Heart left ventricle (tissue), 13 donors: Measurements from ENCODE around the gene TRMT11.

ENCODE experiments used
- POLR2A ChIP-seq, 2 donors: fragments of 450-650 bp; IDR thresholded peaks; one replicate each; pipeline ENCODE4 v1.6.1; 2017; ENCODE audit warnings: antibody characterized with exemption in 2 of 2, mild to moderate bottlenecking in 2 of 2, moderate library complexity in 2 of 2
- TF ChIP-seq, protein P1 (sequence below), 12 donors: fragments of 200-600 bp; sonication (generic) in 4 of 12; IDR thresholded peaks; one replicate each; pipeline versions ENCODE4 v1.5.0 to v1.8.0; 2018 to 2022; ENCODE audit warnings: antibody characterized with exemption in 12 of 12, mild to moderate bottlenecking in 5 of 12
- donor health status: ischemic (EF 13 %, LVEDD 7.1; RV severe dilation, severe dysfunction).
- donor health status: DM: no; HTN: yes; CAD: no.
- donor health status: DM: no; HTN: no; CAD: no.
- donor health status: ischemic (EF 25% LVEDD 6.9; RV normal size, moderate dysfunction).
- donor health status: ischemic (EF 25% LVEDD 5.7; RV mildly dilated, moderate dysfunction).
- donor health status: ischemic (EF 35%, LVEDD 5.7; RV mildly dilated, moderate dysfunction).
- donor health status: nonischemic (EF 11% LVEDD 7.7; RV severe dilation, severe dysfunction).
- donor health status: DM: yes; HTN: yes; CAD: no.
- donor health status: PGD.
- donor health status: ischemic (EF 29% LVEDD 5.4; RV normal size, mild dysfunction).
- donor health status: nonischemic (EF 23%, LVEDD 6.1; RV moderate dilation, normal function).

DNA sequence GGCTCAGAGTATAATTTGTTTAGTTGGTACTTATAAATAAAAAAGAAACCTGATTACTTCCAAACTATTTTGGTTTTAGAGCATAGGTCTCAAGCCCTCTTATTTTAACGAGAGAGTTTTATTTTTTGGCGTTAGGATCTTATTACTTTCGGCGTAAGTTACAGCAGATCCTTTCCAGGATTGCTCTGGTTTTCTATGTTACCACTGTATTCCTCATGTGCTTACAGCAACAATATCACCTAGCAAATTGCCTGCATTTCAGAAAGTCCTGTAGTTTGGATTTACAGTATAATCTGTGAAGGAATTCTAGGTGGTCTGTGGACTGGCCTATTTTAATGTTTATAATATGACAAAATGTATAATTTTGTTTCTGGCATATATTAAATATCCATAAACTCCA is 54.1 kb downstream of the TRMT11 start:
- TF ChIP-seq, protein P1, sequence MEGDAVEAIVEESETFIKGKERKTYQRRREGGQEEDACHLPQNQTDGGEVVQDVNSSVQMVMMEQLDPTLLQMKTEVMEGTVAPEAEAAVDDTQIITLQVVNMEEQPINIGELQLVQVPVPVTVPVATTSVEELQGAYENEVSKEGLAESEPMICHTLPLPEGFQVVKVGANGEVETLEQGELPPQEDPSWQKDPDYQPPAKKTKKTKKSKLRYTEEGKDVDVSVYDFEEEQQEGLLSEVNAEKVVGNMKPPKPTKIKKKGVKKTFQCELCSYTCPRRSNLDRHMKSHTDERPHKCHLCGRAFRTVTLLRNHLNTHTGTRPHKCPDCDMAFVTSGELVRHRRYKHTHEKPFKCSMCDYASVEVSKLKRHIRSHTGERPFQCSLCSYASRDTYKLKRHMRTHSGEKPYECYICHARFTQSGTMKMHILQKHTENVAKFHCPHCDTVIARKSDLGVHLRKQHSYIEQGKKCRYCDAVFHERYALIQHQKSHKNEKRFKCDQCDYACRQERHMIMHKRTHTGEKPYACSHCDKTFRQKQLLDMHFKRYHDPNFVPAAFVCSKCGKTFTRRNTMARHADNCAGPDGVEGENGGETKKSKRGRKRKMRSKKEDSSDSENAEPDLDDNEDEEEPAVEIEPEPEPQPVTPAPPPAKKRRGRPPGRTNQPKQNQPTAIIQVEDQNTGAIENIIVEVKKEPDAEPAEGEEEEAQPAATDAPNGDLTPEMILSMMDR (IDR thresholded peaks at IDR 0.05) = no peak
- TF ChIP-seq POLR2A (IDR thresholded peaks at IDR 0.05) = no peak
